Cardiac muscle cell (in vitro differentiated cells and primary cell): ENCODE results near the gene CACNA2D3. TPM values are rescaled to one million over a fixed set of nuclear protein-coding genes. Genes with fewer than 3 reads are reported as not detected.
A peak's percentile ranks its signal among the peaks of the same experiment; 100 is the strongest.

ENCODE experiments used
- DNase-seq, 2 donors: peaks; one replicate each; pipeline versions ENCODE4 v3.0.0 to v3.0.0-alpha.2; 2010 to 2017; ENCODE audit warnings: low read depth in 1 of 2, low spot score in 1 of 2
- H3K27ac ChIP-seq: fragments of 200-600 bp; sonication (generic); 2 replicates; pipeline ENCODE4 v1.5.1; 2016
- H3K27me3 ChIP-seq: fragments of 200-600 bp; sonication (generic); 2 replicates; pipeline ENCODE4 v1.6.0; 2016; ENCODE audit warnings: control low read depth
- H3K36me3 ChIP-seq: fragments of 200-600 bp; sonication (generic); 2 replicates; pipeline ENCODE4 v1.5.1; 2016; ENCODE audit warnings: control low read depth
- H3K4me1 ChIP-seq: fragments of 200-600 bp; sonication (generic); 2 replicates; pipeline ENCODE4 v1.8.1; 2017; ENCODE audit warnings: low read depth, mild to moderate bottlenecking, mixed run types
- H3K4me3 ChIP-seq: fragments of 200-600 bp; sonication (generic); 2 replicates; pipeline ENCODE4 v1.5.1; 2016; ENCODE audit warnings: mild to moderate bottlenecking
- H3K9me3 ChIP-seq: fragments of 200-600 bp; sonication (generic); 2 replicates; pipeline ENCODE4 v1.5.1; 2017; ENCODE audit warnings: low read depth, mild to moderate bottlenecking, control low read depth
- polyA plus RNA-seq: library from polyadenylated mRNA; unstranded; fragments of >200 nt; fragmentation: Nextera tagmentation; extraction: Ambion mirVana; gene quantifications from 2 replicates; pipeline ENCODE4 v1.2.1, GENCODE V29; 2016
- total RNA-seq: library from RNA; depleted of rRNA; stranded (reverse); fragments of >200 nt; gene quantifications from 2 replicates; pipeline ENCODE4 v1.2.3, GENCODE V29; 2016
- TF ChIP-seq, protein P1 (sequence below): IDR thresholded peaks from 2 replicates; pipeline ENCODE4 v1.5.1; 2012; ENCODE audit warnings: low read depth, mild to moderate bottlenecking, low read length

The CACNA2D3 gene
- total and polyA plus RNA-seq, 2 experiments from 2014 or later, result 0.45 to 0.59 TPM

DNA sequence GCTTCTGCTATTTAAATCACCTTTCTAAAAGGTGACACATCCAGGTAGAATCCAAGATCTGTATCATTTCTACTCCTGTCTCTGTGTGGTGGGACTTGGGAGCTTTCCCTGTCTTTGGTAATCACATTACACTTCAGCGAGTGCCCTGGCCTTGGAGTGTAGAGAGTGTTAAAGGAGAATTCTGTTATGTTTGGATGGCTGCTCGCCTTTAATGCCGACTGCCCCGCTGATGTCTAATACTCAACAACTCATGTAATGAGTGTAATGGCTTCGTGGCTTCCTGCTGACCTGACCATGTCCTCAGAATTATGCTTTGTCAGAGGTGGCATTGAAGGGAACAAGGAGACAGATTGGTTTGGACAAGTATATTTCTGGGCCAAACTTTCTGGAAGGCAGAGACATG, 871.8 kb downstream of the CACNA2D3 start:
- Histone ChIP-seq H3K36me3 (no peaks in the 10 kb centered on the region), H3K27me3 (no peaks in the 10 kb centered on the region), H3K27ac (no peak overlapping the region), H3K4me1 (peaks cover 12% of the 10 kb centered on the region), H3K9me3 (no peaks in the 10 kb centered on the region), H3K4me3 (no peak overlapping the region)
- TF ChIP-seq, protein P1, sequence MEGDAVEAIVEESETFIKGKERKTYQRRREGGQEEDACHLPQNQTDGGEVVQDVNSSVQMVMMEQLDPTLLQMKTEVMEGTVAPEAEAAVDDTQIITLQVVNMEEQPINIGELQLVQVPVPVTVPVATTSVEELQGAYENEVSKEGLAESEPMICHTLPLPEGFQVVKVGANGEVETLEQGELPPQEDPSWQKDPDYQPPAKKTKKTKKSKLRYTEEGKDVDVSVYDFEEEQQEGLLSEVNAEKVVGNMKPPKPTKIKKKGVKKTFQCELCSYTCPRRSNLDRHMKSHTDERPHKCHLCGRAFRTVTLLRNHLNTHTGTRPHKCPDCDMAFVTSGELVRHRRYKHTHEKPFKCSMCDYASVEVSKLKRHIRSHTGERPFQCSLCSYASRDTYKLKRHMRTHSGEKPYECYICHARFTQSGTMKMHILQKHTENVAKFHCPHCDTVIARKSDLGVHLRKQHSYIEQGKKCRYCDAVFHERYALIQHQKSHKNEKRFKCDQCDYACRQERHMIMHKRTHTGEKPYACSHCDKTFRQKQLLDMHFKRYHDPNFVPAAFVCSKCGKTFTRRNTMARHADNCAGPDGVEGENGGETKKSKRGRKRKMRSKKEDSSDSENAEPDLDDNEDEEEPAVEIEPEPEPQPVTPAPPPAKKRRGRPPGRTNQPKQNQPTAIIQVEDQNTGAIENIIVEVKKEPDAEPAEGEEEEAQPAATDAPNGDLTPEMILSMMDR, result no peak
- DNase-seq, result peak in 1 of 2 donors; percentile 27

- DNase-seq, result peak; percentile 26 to 91
- Histone ChIP-seq H3K27me3 (no peaks in the 10 kb centered on the region), H3K36me3 (no peaks in the 10 kb centered on the region), H3K4me1 (peaks cover 19% of the 10 kb centered on the region), H3K27ac (no peak overlapping the region), H3K9me3 (no peaks in the 10 kb centered on the region), H3K4me3 (no peak overlapping the region)
- TF ChIP-seq, protein P1, result peak; percentile 60
Measured at GRCh38 chr3:54999159-54999558, 876.8 kb downstream of the CACNA2D3 start.

DNA sequence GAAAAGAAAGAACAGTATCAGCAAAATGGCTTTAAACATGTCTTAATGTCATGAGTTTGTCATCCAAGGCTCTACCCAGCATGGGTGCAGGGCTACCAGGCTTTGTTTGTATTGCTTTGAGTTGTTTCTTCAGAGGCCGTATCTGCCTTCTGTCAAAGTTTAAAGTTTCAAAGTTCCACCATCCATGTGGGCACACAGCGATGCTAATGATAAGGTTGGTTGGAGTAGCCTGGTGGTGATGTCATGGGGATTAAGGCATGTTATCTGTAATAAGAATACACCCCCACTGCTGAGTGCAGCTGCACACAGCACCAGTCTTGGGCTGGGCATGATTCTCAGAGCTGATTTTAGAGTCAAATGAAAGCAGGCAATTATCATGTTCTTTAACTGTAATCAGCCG, 877.5 kb downstream of the CACNA2D3 start:
- Histone ChIP-seq H3K9me3 (no peaks in the 10 kb centered on the region), H3K4me3 (no peak overlapping the region), H3K36me3 (no peaks in the 10 kb centered on the region), H3K4me1 (peaks cover 14% of the 10 kb centered on the region), H3K27me3 (no peaks in the 10 kb centered on the region), H3K27ac (no peak overlapping the region)
- peak; percentile 11 to 22 for DNase-seq
- TF ChIP-seq, protein P1, result no peak

- no peaks in the 10 kb centered on the region for H3K27me3 ChIP-seq
- H3K4me3 ChIP-seq, result no peak overlapping the region
- DNase-seq, result peak; percentile 41 to 88
- H3K36me3 ChIP-seq, result no peaks in the 10 kb centered on the region
- H3K27ac ChIP-seq, result no peak overlapping the region
- TF ChIP-seq, protein P1, result no peak
- no peaks in the 10 kb centered on the region for H3K9me3 ChIP-seq
- peaks cover 14% of the 10 kb centered on the region for H3K4me1 ChIP-seq
Measured at GRCh38 chr3:55000546-55000945, 878.2 kb downstream of the CACNA2D3 start.

DNA sequence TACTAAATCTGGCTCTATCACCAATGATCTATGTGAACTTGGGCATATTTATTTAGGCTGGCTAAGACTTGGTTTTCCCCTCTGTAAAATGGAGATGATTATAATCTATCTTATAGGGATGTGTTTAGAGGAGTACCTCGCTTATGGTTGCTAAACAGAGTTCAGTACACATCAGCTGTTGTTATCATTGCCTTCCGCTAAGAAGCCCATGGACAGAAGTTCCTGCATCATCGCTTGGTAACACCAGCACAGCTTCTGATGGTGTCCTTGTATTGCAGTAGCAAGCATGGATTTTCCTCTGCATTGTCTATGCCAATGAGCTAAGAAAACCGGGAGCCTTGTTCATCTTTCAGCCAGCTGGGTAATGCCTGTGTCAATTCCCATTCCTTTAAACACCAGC, 878.6 kb downstream of the CACNA2D3 start:
- H3K4me1 ChIP-seq, result peaks cover 14% of the 10 kb centered on the region
- no peak for DNase-seq
- no peaks in the 10 kb centered on the region for H3K9me3 ChIP-seq
- H3K4me3 ChIP-seq, result no peak overlapping the region
- no peaks in the 10 kb centered on the region for H3K36me3 ChIP-seq
- H3K27me3 ChIP-seq, result no peaks in the 10 kb centered on the region
- TF ChIP-seq, protein P1, result no peak
- H3K27ac ChIP-seq, result no peak overlapping the region
